Breast epithelium (tissue), 4 donors: ENCODE measurements around the gene PKD1. TPM values are rescaled to one million over a fixed set of nuclear protein-coding genes. Genes with fewer than 3 reads are reported as not detected.
A peak's percentile ranks its signal among the peaks of the same experiment; 100 is the strongest.
"Not testable (repeated sequence)": the region's sequence is repeated elsewhere in the genome, so short reads cannot be mapped to it uniquely, and the experiment has no call there.

Source experiments
- DNase-seq, 2 donors: peaks; one replicate each; pipeline ENCODE4 v3.0.0-alpha.2; 2019; ENCODE audit warnings: low spot score in 2 of 2
- H3K27ac ChIP-seq, 2 donors: fragments of 200-600 bp; sonication (generic) in 1 of 2; one replicate each; pipeline ENCODE4 v1.5.1; 2016 to 2019; ENCODE audit warnings: mild to moderate bottlenecking in 1 of 2
- H3K27me3 ChIP-seq, 2 donors: fragments of 200-600 bp; sonication (generic) in 1 of 2; one replicate each; pipeline versions ENCODE4 v1.5.1 to v1.6.0; 2017 to 2019; ENCODE audit warnings: control low read depth in 1 of 2, mild to moderate bottlenecking in 1 of 2
- H3K36me3 ChIP-seq: fragments of 200-600 bp; one replicate; pipeline ENCODE4 v1.5.1; 2019
- H3K4me1 ChIP-seq, 2 donors: fragments of 200-600 bp; sonication (generic); one replicate each; pipeline ENCODE4 v1.5.1; 2016 to 2019; ENCODE audit warnings: control low read depth in 1 of 2
- H3K4me3 ChIP-seq, 3 donors: fragments of 200-600 bp; sonication (generic); 1 replicate in 2 of 3; 2 replicates in 1 of 3; pipeline ENCODE4 v1.5.1; 2016 to 2019; ENCODE audit warnings: mild to moderate bottlenecking in 3 of 3, moderate library complexity in 2 of 3
- H3K9me3 ChIP-seq, 2 donors: fragments of 200-600 bp; sonication (generic) in 1 of 2; one replicate each; pipeline ENCODE4 v1.5.1; 2016 to 2019; ENCODE audit warnings: control low read depth in 1 of 2
- POLR2A ChIP-seq: fragments of 450-650 bp; IDR thresholded peaks from one replicate; pipeline ENCODE4 v1.6.1; 2016; ENCODE audit warnings: antibody characterized with exemption, mild to moderate bottlenecking, moderate library complexity
- POLR2AphosphoS5 ChIP-seq, 3 donors: sonication (generic); formaldehyde crosslinking; IDR thresholded peaks; one replicate each; pipeline ENCODE4 v1.6.1; 2017; ENCODE audit warnings: antibody characterized with exemption in 3 of 3
- intact Hi-C: fragments of 100-400 bp; cut with DNase I; formaldehyde crosslinking; loops from one replicate; pipeline ENCODE4 v1.15.1; 2023; ENCODE audit warnings: low total_unique reads
- total RNA-seq, 3 donors: library from RNA; depleted of rRNA; stranded (reverse); fragments of >200 nt; gene quantifications; one replicate each; pipeline ENCODE4 v1.1.0, GENCODE V29; 2016
- TF ChIP-seq, protein P1 (sequence below), 3 donors: fragments of 450-650 bp; IDR thresholded peaks; one replicate each; pipeline ENCODE4 v1.5.1; 2016 to 2017; ENCODE audit warnings: antibody characterized with exemption in 3 of 3, mild to moderate bottlenecking in 3 of 3, moderate library complexity in 3 of 3

The PKD1 gene
- total RNA-seq, 3 donors from 2014 or later = 74.2 to 110 (median 107) TPM

DNA sequence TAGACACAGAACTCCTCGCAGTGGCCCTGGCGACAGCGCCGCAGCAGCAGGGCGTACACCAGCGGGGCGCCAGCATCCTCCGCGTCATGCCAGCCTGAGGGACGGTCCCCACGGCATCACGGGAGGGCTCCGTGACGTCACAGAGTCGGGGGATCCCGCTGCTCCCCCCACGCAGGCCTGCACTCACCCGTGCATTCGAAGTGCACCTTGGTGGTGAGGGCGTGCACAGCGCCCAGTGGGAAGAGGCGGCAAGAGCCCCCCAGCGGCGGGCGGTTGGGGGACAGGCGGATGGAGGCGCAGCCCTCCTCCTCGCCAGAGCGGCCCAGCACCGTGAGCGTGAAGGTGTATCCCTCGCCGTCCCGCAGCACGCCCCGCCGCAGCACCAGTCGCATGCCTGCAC lies 29.5 kb downstream of the PKD1 start:
- DNase-seq, H3K27ac ChIP-seq, H3K9me3 ChIP-seq, H3K4me3 ChIP-seq, intact Hi-C loops, H3K27me3 ChIP-seq, H3K4me1 ChIP-seq, H3K36me3 ChIP-seq: not testable (repeated sequence)

DNA sequence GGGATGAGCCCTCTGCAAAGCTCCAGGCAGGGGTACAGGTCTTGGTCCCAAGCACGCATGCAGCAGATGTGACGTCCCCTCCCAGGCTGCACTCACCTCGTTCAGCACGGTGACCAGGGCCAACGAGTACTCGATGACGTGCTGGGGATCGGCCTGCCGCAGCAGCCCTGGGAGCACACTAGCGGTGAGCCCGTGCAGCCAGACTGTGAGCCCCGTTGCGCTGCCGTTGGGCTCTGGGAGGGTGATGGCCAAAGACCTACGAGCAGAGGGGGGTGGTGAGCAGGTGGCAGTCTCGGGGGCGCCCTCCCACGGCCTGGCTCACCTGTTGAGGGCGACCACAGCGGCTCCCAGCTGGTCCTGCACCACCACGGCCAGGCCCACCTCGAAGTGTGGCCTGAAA lies 29.9 kb downstream of the PKD1 start:
- not testable (repeated sequence) for H3K36me3 ChIP-seq

DNA sequence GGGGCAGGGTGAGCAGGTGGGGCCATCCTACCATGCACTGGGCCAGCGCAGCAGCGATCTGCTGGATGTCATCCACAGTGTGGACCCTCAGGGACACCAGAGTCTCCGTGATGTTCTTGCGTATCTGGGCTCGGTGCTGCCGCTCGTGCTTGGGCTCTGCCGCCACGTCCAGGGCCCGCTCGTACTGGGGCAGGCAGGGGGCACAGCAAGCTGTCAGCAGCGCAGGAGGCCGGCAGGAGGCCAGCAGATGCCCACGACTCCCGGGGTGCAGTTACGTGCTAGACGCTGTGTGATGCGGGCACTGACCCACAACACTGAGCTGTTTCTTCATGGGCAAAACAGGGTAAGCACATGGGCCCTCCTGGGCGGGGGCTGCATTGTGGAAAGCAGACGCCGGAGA lies 30.4 kb downstream of the PKD1 start:
- intact Hi-C loops, H3K4me3 ChIP-seq, H3K9me3 ChIP-seq, H3K36me3 ChIP-seq, H3K27me3 ChIP-seq, H3K4me1 ChIP-seq, DNase-seq: not testable (repeated sequence)
- peak overlapping the region in 1 of 2 donors; percentile 19 for H3K27ac ChIP-seq

More for the DNA sequence above, 29.9 kb downstream of the PKD1 start:
- DNase-seq, H3K27ac ChIP-seq, H3K4me1 ChIP-seq, H3K9me3 ChIP-seq, intact Hi-C loops, H3K27me3 ChIP-seq, H3K4me3 ChIP-seq: not testable (repeated sequence)

DNA sequence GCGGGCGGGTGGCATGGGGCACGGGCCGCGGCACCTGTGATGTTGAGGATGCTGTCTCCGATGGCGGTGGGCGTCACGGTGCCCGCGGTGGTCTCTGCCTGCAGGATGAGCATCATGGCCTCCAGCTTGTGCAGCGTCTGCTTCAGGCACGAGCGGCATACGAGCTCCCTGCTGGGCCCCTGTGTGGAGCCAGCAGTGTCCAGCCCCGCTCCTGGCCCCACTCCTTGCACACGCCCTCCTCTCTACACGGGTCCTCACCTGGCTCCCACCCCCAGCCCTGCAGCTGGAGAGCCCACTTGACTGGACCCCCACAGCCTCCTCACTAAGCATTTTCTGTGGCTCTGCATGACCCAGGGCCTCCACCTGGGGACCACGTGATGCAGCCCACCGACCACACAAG lies 31.2 kb downstream of the PKD1 start:
- intact Hi-C loops, H3K36me3 ChIP-seq, H3K27ac ChIP-seq, DNase-seq, H3K4me1 ChIP-seq, H3K27me3 ChIP-seq, H3K9me3 ChIP-seq, H3K4me3 ChIP-seq: not testable (repeated sequence)

DNA sequence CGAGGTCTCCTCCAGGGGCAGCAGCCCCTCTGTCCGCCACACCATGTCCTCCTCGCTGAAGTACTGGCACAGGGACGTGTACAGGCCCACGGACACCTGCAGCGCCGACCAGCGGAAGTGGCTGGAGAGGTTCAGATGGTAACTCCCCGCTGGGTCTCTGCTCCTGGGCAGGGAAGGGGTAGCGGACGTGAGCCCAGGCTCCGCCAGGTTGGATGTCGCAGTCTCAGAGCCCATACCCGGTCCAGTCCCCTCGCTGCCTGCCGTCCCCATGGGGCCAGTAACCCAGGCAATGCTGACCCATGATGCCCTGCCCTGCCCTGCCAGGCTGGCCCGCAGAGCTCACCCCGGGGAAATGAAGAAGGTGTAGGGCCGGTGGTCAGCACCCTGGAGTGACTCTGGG lies 33.2 kb downstream of the PKD1 start:
- no peaks in the 10 kb centered on the region for H3K9me3 ChIP-seq
- intact Hi-C loops = no loop called here
- TF ChIP-seq, protein P1, sequence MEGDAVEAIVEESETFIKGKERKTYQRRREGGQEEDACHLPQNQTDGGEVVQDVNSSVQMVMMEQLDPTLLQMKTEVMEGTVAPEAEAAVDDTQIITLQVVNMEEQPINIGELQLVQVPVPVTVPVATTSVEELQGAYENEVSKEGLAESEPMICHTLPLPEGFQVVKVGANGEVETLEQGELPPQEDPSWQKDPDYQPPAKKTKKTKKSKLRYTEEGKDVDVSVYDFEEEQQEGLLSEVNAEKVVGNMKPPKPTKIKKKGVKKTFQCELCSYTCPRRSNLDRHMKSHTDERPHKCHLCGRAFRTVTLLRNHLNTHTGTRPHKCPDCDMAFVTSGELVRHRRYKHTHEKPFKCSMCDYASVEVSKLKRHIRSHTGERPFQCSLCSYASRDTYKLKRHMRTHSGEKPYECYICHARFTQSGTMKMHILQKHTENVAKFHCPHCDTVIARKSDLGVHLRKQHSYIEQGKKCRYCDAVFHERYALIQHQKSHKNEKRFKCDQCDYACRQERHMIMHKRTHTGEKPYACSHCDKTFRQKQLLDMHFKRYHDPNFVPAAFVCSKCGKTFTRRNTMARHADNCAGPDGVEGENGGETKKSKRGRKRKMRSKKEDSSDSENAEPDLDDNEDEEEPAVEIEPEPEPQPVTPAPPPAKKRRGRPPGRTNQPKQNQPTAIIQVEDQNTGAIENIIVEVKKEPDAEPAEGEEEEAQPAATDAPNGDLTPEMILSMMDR (IDR thresholded peaks at IDR 0.05) = no peak
- TF ChIP-seq POLR2AphosphoS5 (IDR thresholded peaks at IDR 0.05) (no peak), POLR2A (no peak)
- no peaks in the 10 kb centered on the region for H3K27me3 ChIP-seq
- no peaks in the 10 kb centered on the region for H3K36me3 ChIP-seq
- H3K4me3 ChIP-seq = no peak overlapping the region
- DNase-seq = no peak
- H3K27ac ChIP-seq = no peak overlapping the region
- no peaks in the 10 kb centered on the region for H3K4me1 ChIP-seq

DNA sequence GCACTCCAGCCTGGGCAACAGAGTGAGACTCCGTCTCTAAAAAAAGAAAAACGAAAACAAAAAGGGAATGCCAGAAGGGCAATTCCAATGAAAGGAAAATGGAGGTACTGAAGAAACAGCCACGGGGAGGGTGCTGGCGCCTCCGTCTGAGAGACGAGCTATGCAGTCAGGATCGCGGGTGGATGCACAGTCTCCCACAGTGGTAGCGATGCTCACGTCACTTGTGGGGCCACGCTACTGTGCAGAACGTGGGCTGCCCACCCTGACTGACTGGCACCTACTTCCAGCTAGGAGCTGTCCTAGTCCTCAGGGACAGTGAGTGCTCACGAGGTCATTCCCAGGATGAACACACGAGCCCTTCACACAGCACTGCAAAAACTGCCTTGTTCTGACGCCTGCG lies 34.1 kb downstream of the PKD1 start:
- H3K4me3 ChIP-seq, H3K4me1 ChIP-seq, H3K27me3 ChIP-seq, intact Hi-C loops, DNase-seq, H3K36me3 ChIP-seq, H3K9me3 ChIP-seq, H3K27ac ChIP-seq: not testable (repeated sequence)

DNA sequence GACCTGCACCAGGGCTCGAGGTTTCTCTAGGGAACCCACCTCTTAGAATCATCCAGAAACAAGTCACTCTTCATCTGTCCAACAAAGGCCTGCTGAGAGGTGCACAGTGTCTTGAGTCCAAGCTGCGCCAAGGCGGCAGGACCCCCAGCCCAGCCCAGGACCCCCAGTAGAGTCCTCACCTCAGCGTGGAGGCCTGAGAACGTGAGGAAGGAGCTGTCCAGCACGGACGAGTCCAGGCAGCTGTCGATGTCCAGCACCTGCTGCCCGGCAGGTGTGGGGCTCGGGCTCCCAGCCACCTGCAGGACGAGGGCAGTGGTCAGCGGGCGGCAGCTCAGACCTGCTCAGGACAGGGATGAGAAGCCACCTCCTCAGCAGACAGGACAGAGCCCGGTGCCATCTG lies 38.0 kb downstream of the PKD1 start:
- H3K4me3 ChIP-seq, H3K36me3 ChIP-seq, H3K27ac ChIP-seq, intact Hi-C loops, H3K27me3 ChIP-seq, H3K4me1 ChIP-seq, H3K9me3 ChIP-seq, DNase-seq: not testable (repeated sequence)

DNA sequence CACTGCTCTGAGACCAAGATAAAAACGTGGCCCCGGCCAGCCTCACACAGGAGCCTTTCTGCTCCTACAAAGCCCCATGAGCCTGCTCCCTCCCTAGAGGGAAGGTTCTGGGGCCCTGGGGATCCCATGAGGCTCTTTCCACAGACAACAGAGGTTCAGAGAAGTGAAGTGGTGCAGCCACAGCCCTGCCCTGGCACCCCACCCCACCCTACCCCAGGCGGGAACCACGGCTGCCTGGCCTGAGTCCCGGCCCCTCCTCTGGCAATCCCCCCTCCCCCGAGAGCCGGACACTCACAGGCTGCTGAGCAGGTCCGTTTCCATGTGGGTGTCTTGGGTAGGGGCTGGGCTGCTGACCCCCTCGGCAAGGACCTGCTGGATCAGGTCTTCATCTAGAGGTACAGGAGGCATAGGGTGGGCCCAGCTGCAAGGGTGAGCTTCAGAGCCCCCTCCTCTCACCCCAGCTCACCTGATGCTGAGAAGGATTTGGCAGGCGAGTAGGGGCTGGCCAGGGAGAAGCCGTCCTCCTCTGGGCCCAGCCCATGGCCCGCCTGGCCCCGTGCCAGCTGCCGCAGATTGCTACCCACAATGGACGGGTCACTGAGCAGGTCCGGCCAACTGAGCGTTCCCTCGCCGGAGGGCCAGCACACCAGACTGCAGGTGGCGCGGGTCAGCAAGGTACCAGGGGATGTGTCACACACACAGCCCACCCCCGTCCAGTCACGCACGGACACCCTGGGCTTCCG lies 38.7 kb downstream of the PKD1 start:
- H3K4me1 ChIP-seq = no peaks in the 10 kb centered on the region
- no peak overlapping the region for H3K4me3 ChIP-seq
- TF ChIP-seq POLR2A (no peak), POLR2AphosphoS5 (IDR thresholded peaks at IDR 0.05) (no peak)
- TF ChIP-seq, protein P1 (IDR thresholded peaks at IDR 0.05) = no peak
- H3K9me3 ChIP-seq = no peaks in the 10 kb centered on the region
- no peak overlapping the region for H3K27ac ChIP-seq
- no peaks in the 10 kb centered on the region for H3K36me3 ChIP-seq
- DNase-seq = no peak
- intact Hi-C loops = no loop called here
- no peaks in the 10 kb centered on the region for H3K27me3 ChIP-seq
